ENCODE measurements around the gene NCAPD2. TPM values are rescaled to one million over a fixed set of nuclear protein-coding genes. Genes with fewer than 3 reads are reported as not detected.

Gene NCAPD2
- total and polyA plus RNA-seq, 2 of the 4 experiments (the other 2 are of a cell fraction): 35.6 to 57.9 TPM

GRCh38 chr12:6538420-6539313 lies 44.8 kb downstream of the NCAPD2 start:
- Histone ChIP-seq H3K79me1 (ENCODE audit: low read depth in 1 of 2, low read length in 2 of 2) (peaks cover 0 to 64% of the 10 kb centered on the region in 2 experiments; a peak in 3 of 4 replicates), H2AK9ac (replicated peaks; ENCODE audit: low read depth, low read length, poor library complexity) (peak overlapping the region; percentile 83), H3K56ac (ENCODE audit: extremely low read depth, insufficient read depth, low read length) (no peak overlapping the region), H2BK20ac (ENCODE audit: low read depth, low read length) (no peak overlapping the region), H3K4ac (ENCODE audit: low read depth, low read length) (no peak overlapping the region), H3K27ac (ENCODE audit: insufficient read depth, low read length) (peak overlapping the region; percentile 7; the same call in 1 of the 2 replicates), H3K23ac (ENCODE audit: low read depth, low read length) (no peak overlapping the region), H2BK15ac (ENCODE audit: low read depth, low read length) (no peak overlapping the region), H3K27me3 (ENCODE audit: control insufficient read depth, insufficient read depth, low read length) (no peaks in the 10 kb centered on the region), H3K9me1 (ENCODE audit: insufficient read depth, low read length) (no peaks in the 10 kb centered on the region), H2BK120ac (ENCODE audit: low read depth, low read length) (no peak overlapping the region), H3K4me2 (ENCODE audit: low read depth, low read length) (no peak overlapping the region), H2AK5ac (ENCODE audit: low read depth, low read length) (peak overlapping the region; percentile 10; the same call in 1 of the 2 replicates), H2BK5ac (ENCODE audit: low read depth, low read length, poor library complexity, severe bottlenecking) (peak overlapping the region; percentile 9), H3K4me1 (ENCODE audit: control insufficient read depth, insufficient read depth, low read length) (peaks cover 11% of the 10 kb centered on the region; the same call in 1 of the 2 replicates), H4K91ac (ENCODE audit: insufficient read depth, low read depth, low read length) (no peak overlapping the region), H3K18ac (ENCODE audit: low read depth, low read length) (no peak overlapping the region), H3K9me3 (ENCODE audit: control insufficient read depth, insufficient read depth, low read length) (no peaks in the 10 kb centered on the region), H3K14ac (replicated peaks; ENCODE audit: low read depth, low read length) (no peak overlapping the region), H3K9ac (ENCODE audit: low read depth, low read length) (peak overlapping the region; percentile 11; the same call in 1 of the 2 replicates), H2AFZ (replicated peaks; ENCODE audit: low read length, poor library complexity) (peak overlapping the region; percentile 47), H4K8ac (ENCODE audit: low read depth in 2 of 2, low read length in 2 of 2) (peak overlapping the region; percentile 2 to 38; a peak in 2 of 4 replicates), H4K5ac (ENCODE audit: low read depth, low read length) (no peak overlapping the region; the same call in 1 of the 2 replicates), H3K4me3 (ENCODE audit: insufficient read depth, low read depth, low read length) (peak overlapping the region; percentile 1; the same call in 1 of the 2 replicates), H4K20me1 (ENCODE audit: insufficient read depth, low read length) (peaks cover 75% of the 10 kb centered on the region), H3K36me3 (ENCODE audit: control insufficient read depth, insufficient read depth, low read length) (peaks cover 60% of the 10 kb centered on the region)
- intact Hi-C loops (cut with micrococcal nuclease) (loop anchor here (1.0 kb wide), 1 partner anchor 115 kb away; no protein-coding TSS in a partner anchor), dilution Hi-C loops (cut with HindIII; ENCODE audit: low sequenced_read_pairs, unreplicated experiment) (no loop called here), in situ Hi-C loops (cut with MboI; ENCODE audit: low sequenced_read_pairs) (no loop called here)
- CTCF ChIA-PET: interaction anchor here (0.6 to 1.9 kb wide), 7 partner anchors 11 to 58 kb away, joined by 3 to 8 read pairs (median 4); no protein-coding TSS in a partner anchor
- no TSS peak for BruUV-seq (replicated peaks)
- peak; percentile 60 for DNase-seq
- no peak for ATAC-seq (ENCODE audit: low read depth)
- POLR2A ChIA-PET (ENCODE audit: unreplicated experiment): interaction anchor here (0.6 to 1.3 kb wide), 3 partner anchors 10 to 401 kb away, joined by 3 to 4 read pairs (median 4); no protein-coding TSS in a partner anchor
- 64% methylated on average over 4 of the region's 24 CpGs; no CpG with 5 or more reads in 1 of the 2 experiments for WGBS, 2 experiments (ENCODE audit: extremely low coverage in 2 of 2, insufficient read length in 1 of 2)
- TF ChIP-seq RFX5 (IDR thresholded peaks at IDR 0.05; ENCODE audit: low read depth, low read length) (no peak), MAFK (IDR thresholded peaks at IDR 0.05; ENCODE audit: low read depth, low read length) (no peak), POLR2A (IDR thresholded peaks at IDR 0.05; ENCODE audit: low read depth, low read length) (peak; percentile 88), CHD1 (IDR thresholded peaks at IDR 0.05; ENCODE audit: low read depth, low read length) (no peak), USF2 (IDR thresholded peaks at IDR 0.05; ENCODE audit: low read depth, low read length) (no peak)
